Left forelimb (tissue), 1 donor: ENCODE data around the gene NFASC.

Experiments
- DNase-seq: peaks from one replicate; pipeline ENCODE4 v3.0.0-alpha.2; 2018; ENCODE audit warnings: low spot score

Gene NFASC

GRCh38 chr1:204959836-204960235, 89.2 kb downstream of the NFASC start:
- no peak for DNase-seq

- no peak for DNase-seq
Observed at GRCh38 chr1:204960306-204961125, 89.9 kb downstream of the NFASC start.

GRCh38 chr1:204961765-204962419, 91.2 kb downstream of the NFASC start:
- no peak for DNase-seq

GRCh38 chr1:204962742-204963632, 92.3 kb downstream of the NFASC start:
- DNase-seq, result no peak

- no peak for DNase-seq
Observed at GRCh38 chr1:204967451-204967850, 96.8 kb downstream of the NFASC start.

- no peak for DNase-seq
Observed at GRCh38 chr1:204968135-204968534, 97.5 kb downstream of the NFASC start.

- DNase-seq, result no peak
Observed at GRCh38 chr1:204968951-204969350, 98.3 kb downstream of the NFASC start.

- DNase-seq, result no peak
Observed at GRCh38 chr1:204970937-204971336, 100.3 kb downstream of the NFASC start.

- DNase-seq, result no peak
Observed at GRCh38 chr1:204971517-204972336, 101.1 kb downstream of the NFASC start.

- DNase-seq, result no peak
Observed at GRCh38 chr1:204972426-204972825, 101.8 kb downstream of the NFASC start.

GRCh38 chr1:204973449-204973848, 102.8 kb downstream of the NFASC start:
- no peak for DNase-seq

- no peak for DNase-seq
Observed at GRCh38 chr1:204974327-204974726, 103.7 kb downstream of the NFASC start.

- no peak for DNase-seq
Observed at GRCh38 chr1:204975021-204975420, 104.4 kb downstream of the NFASC start.

GRCh38 chr1:204975568-204976235, 105.0 kb downstream of the NFASC start:
- DNase-seq, result no peak

GRCh38 chr1:204976646-204977045, 106.0 kb downstream of the NFASC start:
- DNase-seq, result no peak

GRCh38 chr1:204977318-204977717, 106.7 kb downstream of the NFASC start:
- no peak for DNase-seq

GRCh38 chr1:204978782-204979181, 108.1 kb downstream of the NFASC start:
- no peak for DNase-seq

GRCh38 chr1:204979306-204979705, 108.6 kb downstream of the NFASC start:
- DNase-seq, result no peak

- no peak for DNase-seq
Observed at GRCh38 chr1:204979891-204980649, 109.4 kb downstream of the NFASC start.

- DNase-seq, result no peak
Observed at GRCh38 chr1:204980840-204981405, 110.3 kb downstream of the NFASC start.
